GM19099 (cell line): ENCODE measurements around the gene TARP.

Experiments used
- POLR2A ChIP-seq: IDR thresholded peaks from 3 replicates; pipeline ENCODE4 v1.6.1; 2011; ENCODE audit warnings: low read depth; ENCODE audit not compliant: insufficient read length; ENCODE audit errors: extremely low read depth

The TARP gene

GRCh38 chr7:38229884-38230642 lies 43.4 kb downstream of the TARP start:
- TF ChIP-seq POLR2A = no peak

- TF ChIP-seq POLR2A = no peak
Measured at GRCh38 chr7:38229386-38229785, 44.0 kb downstream of the TARP start.

- TF ChIP-seq POLR2A = no peak
Measured at GRCh38 chr7:38224392-38224791, 49.0 kb downstream of the TARP start.

- TF ChIP-seq POLR2A = no peak
Measured at GRCh38 chr7:38223306-38223705, 50.1 kb downstream of the TARP start.

- no peak for TF ChIP-seq POLR2A
Measured at GRCh38 chr7:38222481-38223096, 50.8 kb downstream of the TARP start.

GRCh38 chr7:38220452-38220851 lies 53.0 kb downstream of the TARP start:
- no peak for TF ChIP-seq POLR2A

- TF ChIP-seq POLR2A = no peak
Measured at GRCh38 chr7:38217672-38218071, 55.8 kb downstream of the TARP start.

- no peak for TF ChIP-seq POLR2A
Measured at GRCh38 chr7:38215735-38216670, 57.4 kb downstream of the TARP start.

- TF ChIP-seq POLR2A = no peak
Measured at GRCh38 chr7:38215115-38215514, 58.3 kb downstream of the TARP start.

GRCh38 chr7:38211940-38212339 lies 61.5 kb downstream of the TARP start:
- TF ChIP-seq POLR2A = no peak

GRCh38 chr7:38211486-38211885 lies 62.0 kb downstream of the TARP start:
- TF ChIP-seq POLR2A = no peak
